Measurements from ENCODE around the gene ZCCHC3.
A peak's percentile ranks its signal among the peaks of the same experiment; 100 is the strongest.

Gene ZCCHC3

GRCh38 chr20:284172-284571 is 13.2 kb upstream of the ZCCHC3 start:
- no peak for DNase-seq

GRCh38 chr20:286508-286907 is 10.9 kb upstream of the ZCCHC3 start:
- DNase-seq: no peak

- no peak for DNase-seq
Measured at GRCh38 chr20:288956-289692, 8.2 kb upstream of the ZCCHC3 start.

- DNase-seq: no peak
Measured at GRCh38 chr20:289693-290083, 7.7 kb upstream of the ZCCHC3 start.

GRCh38 chr20:290084-290831 is 7.1 kb upstream of the ZCCHC3 start, which contains the start of gene C20orf96:
Gene C20orf96, minus strand, starts transcription at chr20:290750. Its CDS starts 140 bp downstream, at chr20:290610.
- peak in 13 of 14 donors; percentile 24 to 88 (median 81) for DNase-seq

- DNase-seq: no peak
Measured at GRCh38 chr20:294602-295001, 2.8 kb upstream of the ZCCHC3 start.

GRCh38 chr20:295804-296203 is 1.6 kb upstream of the ZCCHC3 start:
- DNase-seq: no peak

GRCh38 chr20:297925-298775 is 780 bp downstream of the ZCCHC3 start:
- peak in 13 of 14 donors; percentile 30 to 72 (median 54) for DNase-seq

GRCh38 chr20:298776-299391 is 1.5 kb downstream of the ZCCHC3 start:
- DNase-seq: no peak

- DNase-seq: no peak
Measured at GRCh38 chr20:300345-300990, 3.1 kb downstream of the ZCCHC3 start.

- no peak for DNase-seq
Measured at GRCh38 chr20:301886-302848, 4.8 kb downstream of the ZCCHC3 start.

GRCh38 chr20:305745-306144 is 8.4 kb downstream of the ZCCHC3 start:
- no peak for DNase-seq

- DNase-seq: no peak
Measured at GRCh38 chr20:308427-309038, 11.2 kb downstream of the ZCCHC3 start.

- DNase-seq: peak in 2 of 14 donors; percentile 54 to 59
Measured at GRCh38 chr20:309306-309840, 12.0 kb downstream of the ZCCHC3 start.

GRCh38 chr20:309841-310644 is 12.7 kb downstream of the ZCCHC3 start:
- DNase-seq: peak; percentile 72 to 99 (median 96)

GRCh38 chr20:310645-311044 is 13.3 kb downstream of the ZCCHC3 start:
- DNase-seq: no peak

- no peak for DNase-seq
Measured at GRCh38 chr20:311609-312008, 14.2 kb downstream of the ZCCHC3 start.

GRCh38 chr20:312067-312466 is 14.7 kb downstream of the ZCCHC3 start:
- DNase-seq: no peak

GRCh38 chr20:312866-313265 is 15.5 kb downstream of the ZCCHC3 start:
- DNase-seq: no peak
